K562 (cell line): Measurements from ENCODE around the gene NFS1.

ENCODE experiments used
- KLF1 ChIP-seq: fragments of 450-650 bp; IDR thresholded peaks from 2 replicates; pipeline ENCODE4 v1.6.1; 2016; ENCODE audit warnings: missing genetic modification characterization, missing compliant biosample characterization
- NFIC ChIP-seq: fragments of 450-650 bp; IDR thresholded peaks from 2 replicates; pipeline ENCODE4 v1.6.1; 2017; ENCODE audit warnings: mild to moderate bottlenecking, inconsistent platforms
- ZNF785 ChIP-seq: fragments of 250-450 bp; sonication (Bioruptor Pico); IDR thresholded peaks from 2 replicates; pipeline ENCODE4 v1.4.0; 2020; ENCODE audit warnings: mild to moderate bottlenecking
- TF ChIP-seq, protein P1 (sequence below): fragments of 250-450 bp; sonication (Bioruptor Pico); IDR thresholded peaks from 2 replicates; pipeline ENCODE4 v1.5.0; 2021

GRCh38 chr20:35721219-35721618, 22.1 kb upstream of the NFS1 start:
- TF ChIP-seq KLF1 (tag) = no peak
- TF ChIP-seq NFIC = no peak
- TF ChIP-seq, protein P1, sequence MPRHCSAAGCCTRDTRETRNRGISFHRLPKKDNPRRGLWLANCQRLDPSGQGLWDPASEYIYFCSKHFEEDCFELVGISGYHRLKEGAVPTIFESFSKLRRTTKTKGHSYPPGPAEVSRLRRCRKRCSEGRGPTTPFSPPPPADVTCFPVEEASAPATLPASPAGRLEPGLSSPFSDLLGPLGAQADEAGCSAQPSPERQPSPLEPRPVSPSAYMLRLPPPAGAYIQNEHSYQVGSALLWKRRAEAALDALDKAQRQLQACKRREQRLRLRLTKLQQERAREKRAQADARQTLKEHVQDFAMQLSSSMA (CRISPR knock-in tag) = no peak
- no peak for TF ChIP-seq ZNF785
